Activated CD4-positive, alpha-beta T cell treated with anti-CD3 and anti-CD28 coated beads, Interleukin-10, Interleukin-2, amounts not matched to agents 100 ng/mL and 50 ng/mL, durations not matched to agents 16 hours and 8 hours (primary cell): Measurements from ENCODE around the gene ANKFY1.
"Not testable (repeated sequence)": the region's sequence is repeated elsewhere in the genome, so short reads cannot be mapped to it uniquely, and the experiment has no call there.

Source experiments
- DNase-seq: peaks from one replicate; pipeline ENCODE4 v3.0.0-alpha.2; 2020

Gene ANKFY1

DNA sequence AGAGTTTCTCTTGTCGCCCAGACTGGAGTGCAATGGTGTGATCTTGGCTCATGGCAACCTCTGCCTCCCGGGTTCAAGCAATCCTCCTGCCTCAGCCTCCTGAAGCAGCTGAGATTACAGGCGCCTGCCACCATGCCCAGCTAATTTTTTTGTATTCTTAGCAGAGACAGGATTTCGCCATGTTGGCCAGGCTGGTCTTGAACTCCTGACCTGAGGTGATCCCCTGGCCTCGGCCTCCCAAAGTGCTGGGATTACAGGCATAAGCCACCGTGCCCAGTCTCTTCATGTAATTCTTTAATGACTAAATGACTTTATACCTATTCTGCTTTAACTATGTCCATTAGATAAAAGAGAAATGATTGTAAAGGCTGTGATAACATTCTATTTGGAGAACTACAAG lies 8.5 kb downstream of the ANKFY1 start:
- DNase-seq: not testable (repeated sequence)

GRCh38 chr17:4250887-4251286 lies 12.9 kb downstream of the ANKFY1 start:
- no peak for DNase-seq

DNA sequence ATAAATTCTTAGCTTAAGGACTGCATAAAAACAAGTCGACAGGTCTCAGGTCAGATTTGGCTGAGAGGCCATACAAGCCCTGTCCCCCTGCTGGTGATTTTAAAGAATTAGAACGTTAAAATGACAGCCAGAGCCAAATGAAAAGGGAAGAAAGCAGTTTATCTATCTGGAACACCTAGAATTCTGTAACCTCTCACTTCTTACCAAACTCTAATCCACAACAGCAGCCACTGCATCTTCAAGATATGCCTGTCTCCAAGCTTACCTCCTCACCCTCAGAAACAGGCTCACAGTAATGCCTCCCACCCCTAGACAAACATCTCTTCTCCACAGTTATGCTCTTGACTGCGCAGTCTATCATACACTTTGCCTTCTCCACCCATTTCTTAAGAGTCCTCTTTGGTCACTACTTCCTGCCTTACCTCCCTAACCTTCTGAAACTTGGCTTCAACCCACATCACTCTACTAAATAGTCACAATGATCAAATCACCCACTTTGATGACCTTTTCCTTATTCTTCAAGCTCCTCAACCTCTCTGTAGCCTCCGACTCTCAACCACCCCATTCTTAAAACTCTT lies 14.2 kb downstream of the ANKFY1 start:
- peak; percentile 27 for DNase-seq

- no peak for DNase-seq
These were observed 15.1 kb downstream of the ANKFY1 start for GRCh38 chr17:4248504-4249277.

- no peak for DNase-seq
These were observed 15.8 kb downstream of the ANKFY1 start for GRCh38 chr17:4247971-4248388.

- no peak for DNase-seq
These were observed 16.3 kb downstream of the ANKFY1 start for GRCh38 chr17:4247361-4247970.

GRCh38 chr17:4246674-4247073 lies 17.1 kb downstream of the ANKFY1 start:
- no peak for DNase-seq

GRCh38 chr17:4241535-4241934 lies 22.2 kb downstream of the ANKFY1 start:
- no peak for DNase-seq

DNA sequence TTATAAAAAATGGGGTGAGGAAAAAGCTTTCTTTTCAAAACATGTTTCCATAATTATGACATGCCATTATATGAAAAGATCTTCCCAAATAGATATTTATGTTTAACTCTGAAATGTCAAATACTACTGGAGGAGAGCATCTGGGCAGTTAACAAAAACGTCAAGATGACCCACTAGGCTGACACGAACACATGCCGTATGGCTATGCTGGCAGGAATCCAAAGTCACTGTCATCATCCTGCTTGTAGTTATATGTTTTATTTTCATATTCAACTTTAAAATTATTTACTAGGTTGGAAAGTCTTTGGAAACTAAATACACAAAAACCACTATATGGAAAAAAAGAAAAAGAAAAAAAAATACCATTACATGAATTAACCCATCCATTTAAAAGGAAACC lies 27.3 kb downstream of the ANKFY1 start:
- DNase-seq: no peak

DNA sequence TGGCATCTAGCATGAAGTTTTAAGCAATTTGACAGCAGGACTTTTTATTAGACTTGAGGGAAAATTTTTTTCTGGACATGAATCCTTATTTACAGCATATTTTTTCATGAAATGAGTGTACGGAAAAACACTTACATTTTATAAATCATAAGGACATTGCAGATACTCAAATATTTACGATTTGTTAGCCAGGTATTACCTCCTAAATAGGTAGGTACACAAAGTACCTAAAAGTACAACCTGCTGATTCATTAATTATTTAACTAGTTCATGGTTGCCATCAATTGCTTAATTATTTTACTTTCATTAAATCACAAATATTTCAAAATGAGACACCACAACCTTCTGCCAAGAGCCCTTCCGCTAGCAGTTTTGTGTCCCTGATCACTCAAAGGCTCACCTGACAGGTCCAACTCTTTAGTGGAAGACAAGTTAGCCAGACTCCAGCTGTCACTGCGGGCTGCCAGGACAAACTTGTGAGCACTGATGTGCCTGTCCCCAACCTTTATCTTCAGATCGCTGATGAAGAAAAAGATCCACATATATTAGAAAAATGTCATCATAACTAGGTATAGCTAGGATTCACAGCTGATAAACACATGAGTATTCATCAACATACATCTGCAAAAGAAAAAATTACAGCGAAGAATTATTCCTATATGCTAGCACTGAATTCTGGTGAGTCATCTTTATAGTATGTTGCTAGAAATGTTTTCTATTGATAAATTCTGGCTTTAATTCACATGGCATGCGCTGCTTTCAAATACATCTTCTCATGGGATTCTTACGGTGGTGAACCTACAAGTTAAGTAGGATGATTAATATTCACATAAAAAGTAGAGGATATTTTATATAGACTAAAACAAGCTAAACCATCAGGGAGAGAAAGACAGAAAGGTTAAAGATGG lies 28.2 kb downstream of the ANKFY1 start:
- DNase-seq: no peak

DNA sequence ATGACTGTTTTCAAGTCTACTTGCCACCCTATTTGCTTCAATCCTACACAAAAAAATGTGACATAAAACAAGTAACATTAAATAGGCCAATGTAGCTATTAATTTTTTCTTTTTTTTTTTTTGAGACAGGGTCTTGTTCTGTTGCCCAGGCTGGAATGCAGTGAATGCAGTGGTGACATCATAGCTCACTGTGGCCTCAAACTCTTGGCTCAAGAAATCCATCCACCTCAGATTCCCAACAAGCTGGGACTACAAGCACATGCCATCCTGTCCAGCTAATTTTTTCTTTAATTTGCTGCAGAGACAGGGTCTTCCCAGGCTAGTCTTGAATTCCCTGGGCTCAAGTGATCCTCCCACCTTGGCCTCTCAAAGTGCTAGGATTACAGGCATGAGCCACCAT lies 29.4 kb downstream of the ANKFY1 start:
- no peak for DNase-seq

- no peak for DNase-seq
These were observed 30.0 kb downstream of the ANKFY1 start for GRCh38 chr17:4233668-4234258.

DNA sequence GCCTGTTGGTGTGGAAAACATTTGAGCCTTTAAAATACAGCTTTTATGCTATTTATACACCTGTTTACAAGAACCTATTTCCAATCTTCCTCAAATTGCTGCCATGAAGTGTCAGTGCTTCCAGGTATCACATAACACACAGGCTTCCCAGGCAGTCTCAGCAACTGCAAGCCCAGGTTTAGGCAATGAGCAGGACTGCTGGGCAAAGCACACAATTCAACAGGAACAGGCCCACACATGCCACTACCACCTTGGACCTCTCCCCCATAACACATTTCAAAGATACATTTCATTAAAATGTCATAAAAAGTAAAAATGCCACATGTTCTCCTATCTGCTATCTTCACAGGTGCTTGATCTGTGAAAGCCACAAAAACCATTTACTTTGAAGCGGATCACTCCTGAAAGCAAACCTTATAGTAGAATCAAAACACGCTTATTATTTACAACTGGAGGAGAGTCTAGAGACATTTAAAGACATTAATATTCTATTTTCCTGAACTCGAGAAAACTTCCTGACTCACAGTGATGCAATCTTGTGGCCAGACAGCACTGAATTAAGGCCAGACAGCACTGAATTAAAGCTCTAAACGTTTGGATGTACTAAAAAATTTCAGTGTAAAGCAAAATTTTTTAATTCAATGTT lies 31.5 kb downstream of the ANKFY1 start:
- no peak for DNase-seq

GRCh38 chr17:4229627-4230541 lies 33.9 kb downstream of the ANKFY1 start:
- no peak for DNase-seq

- DNase-seq: no peak
These were observed 41.7 kb downstream of the ANKFY1 start for GRCh38 chr17:4221899-4222659.

DNA sequence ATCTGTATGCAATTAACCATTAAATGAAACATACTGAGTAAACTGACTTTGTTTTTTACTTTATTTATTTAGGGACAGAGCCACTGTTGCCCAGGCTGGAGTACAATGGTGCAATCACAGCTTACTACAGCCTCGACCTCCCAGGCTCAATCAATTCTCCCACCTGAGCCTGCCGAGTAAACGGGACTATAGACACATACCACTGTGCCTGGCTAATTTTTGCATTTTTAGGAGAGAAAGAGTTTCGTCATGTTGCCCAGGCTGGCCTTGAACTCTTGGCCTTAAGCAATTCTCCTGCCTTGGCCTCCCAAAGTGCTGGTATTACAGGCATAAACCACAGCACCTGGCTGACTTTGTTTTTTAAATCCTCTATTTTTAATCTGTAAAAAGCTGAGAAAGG lies 42.6 kb downstream of the ANKFY1 start:
- no peak for DNase-seq

DNA sequence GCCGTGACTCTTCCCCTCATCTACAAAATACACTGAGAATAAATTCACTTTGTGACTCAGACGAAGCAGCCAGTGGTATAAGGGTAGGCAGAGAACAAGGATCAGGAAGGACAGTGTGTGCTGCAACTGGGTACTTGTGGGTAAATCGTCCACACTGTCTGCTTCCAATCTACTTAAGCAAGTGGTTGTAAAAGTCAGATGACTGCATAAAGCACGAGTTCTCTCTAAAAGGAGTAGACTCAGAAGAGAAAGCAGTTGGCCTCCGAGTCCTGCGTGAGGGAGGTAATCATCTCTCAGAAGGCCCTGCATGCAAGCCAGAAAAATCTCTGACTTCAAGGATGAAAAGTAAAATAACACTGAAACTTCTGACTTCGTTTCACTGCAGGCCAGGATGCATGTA lies 43.1 kb downstream of the ANKFY1 start:
- DNase-seq: no peak

GRCh38 chr17:4219241-4219640 lies 44.5 kb downstream of the ANKFY1 start:
- DNase-seq: no peak

GRCh38 chr17:4215882-4216570 lies 47.8 kb downstream of the ANKFY1 start:
- DNase-seq: no peak

GRCh38 chr17:4214157-4214556 lies 49.6 kb downstream of the ANKFY1 start:
- no peak for DNase-seq
